Activated T-helper 17 cell treated with anti-CD3 and anti-CD28 coated beads, Interleukin-2, amount 50 U/mL, for 72 hours (primary cell): Measurements from ENCODE around the gene EGFL7. TPM values are rescaled to one million over a fixed set of nuclear protein-coding genes. Genes with fewer than 3 reads are reported as not detected.
"Not testable (repeated sequence)": the region's sequence is repeated elsewhere in the genome, so short reads cannot be mapped to it uniquely, and the experiment has no call there.

ENCODE experiments used
- ATAC-seq: fragments of 150-1000 bp; cut with Tn5 transposase; replicated peaks from 2 replicates; pipeline ENCODE4 v1.10.0; 2021; ENCODE audit warnings: mild to moderate bottlenecking, moderate library complexity
- H3K27ac Mint-ChIP-seq: one replicate; pipeline ENCODE4 v1.8.0; 2022; ENCODE audit warnings: mixed read lengths
- H3K27me3 Mint-ChIP-seq: one replicate; pipeline ENCODE4 v1.8.0; 2022; ENCODE audit warnings: mixed read lengths
- H3K36me3 Mint-ChIP-seq: one replicate; pipeline ENCODE4 v1.8.0; 2022; ENCODE audit warnings: low read depth, mild to moderate bottlenecking, mixed read lengths
- H3K4me1 Mint-ChIP-seq: one replicate; pipeline ENCODE4 v1.8.0; 2022; ENCODE audit warnings: mixed read lengths
- H3K4me3 Mint-ChIP-seq: one replicate; pipeline ENCODE4 v1.8.0; 2022; ENCODE audit warnings: mild to moderate bottlenecking, mixed read lengths
- H3K9me3 Mint-ChIP-seq: one replicate; pipeline ENCODE4 v1.8.0; 2022; ENCODE audit warnings: mixed read lengths
- total RNA-seq, 2 donors: library from RNA; stranded (reverse); gene quantifications; one replicate each; pipeline ENCODE4 v1.2.3, GENCODE V29; 2022

The EGFL7 gene
- total RNA-seq, 2 donors from 2014 or later: 0.78 to 1.0 TPM

- Mint-ChIP-seq H3K27ac (no peak overlapping the region), H3K36me3 (no peaks in the 10 kb centered on the region), H3K4me3 (no peak overlapping the region), H3K27me3 (peaks cover 3% of the 10 kb centered on the region), H3K9me3 (no peaks in the 10 kb centered on the region), H3K4me1 (no peaks in the 10 kb centered on the region)
- peak; percentile 55 for ATAC-seq
These were observed 32.6 kb upstream of the EGFL7 start for GRCh38 chr9:136629879-136630661.

DNA sequence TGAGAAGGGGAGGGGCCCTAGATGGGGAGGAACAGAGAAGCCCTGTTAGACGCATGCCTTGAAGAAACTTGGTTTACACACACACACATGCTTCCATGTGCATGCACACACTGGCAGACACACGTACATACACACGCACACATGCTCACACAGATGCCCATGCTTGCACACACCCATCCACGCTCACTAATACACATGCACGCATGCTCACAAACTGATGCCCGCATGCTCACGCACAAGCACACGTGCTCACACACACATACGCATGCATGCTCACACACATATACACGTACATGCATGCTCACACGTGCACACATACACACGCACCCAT lies 32.1 kb upstream of the EGFL7 start:
- peaks cover 3% of the 10 kb centered on the region for H3K27me3 Mint-ChIP-seq
- H3K9me3 Mint-ChIP-seq: no peaks in the 10 kb centered on the region
- no peaks in the 10 kb centered on the region for H3K4me1 Mint-ChIP-seq
- H3K36me3 Mint-ChIP-seq: no peaks in the 10 kb centered on the region
- no peak for ATAC-seq
- no peak overlapping the region for H3K27ac Mint-ChIP-seq
- no peak overlapping the region for H3K4me3 Mint-ChIP-seq

DNA sequence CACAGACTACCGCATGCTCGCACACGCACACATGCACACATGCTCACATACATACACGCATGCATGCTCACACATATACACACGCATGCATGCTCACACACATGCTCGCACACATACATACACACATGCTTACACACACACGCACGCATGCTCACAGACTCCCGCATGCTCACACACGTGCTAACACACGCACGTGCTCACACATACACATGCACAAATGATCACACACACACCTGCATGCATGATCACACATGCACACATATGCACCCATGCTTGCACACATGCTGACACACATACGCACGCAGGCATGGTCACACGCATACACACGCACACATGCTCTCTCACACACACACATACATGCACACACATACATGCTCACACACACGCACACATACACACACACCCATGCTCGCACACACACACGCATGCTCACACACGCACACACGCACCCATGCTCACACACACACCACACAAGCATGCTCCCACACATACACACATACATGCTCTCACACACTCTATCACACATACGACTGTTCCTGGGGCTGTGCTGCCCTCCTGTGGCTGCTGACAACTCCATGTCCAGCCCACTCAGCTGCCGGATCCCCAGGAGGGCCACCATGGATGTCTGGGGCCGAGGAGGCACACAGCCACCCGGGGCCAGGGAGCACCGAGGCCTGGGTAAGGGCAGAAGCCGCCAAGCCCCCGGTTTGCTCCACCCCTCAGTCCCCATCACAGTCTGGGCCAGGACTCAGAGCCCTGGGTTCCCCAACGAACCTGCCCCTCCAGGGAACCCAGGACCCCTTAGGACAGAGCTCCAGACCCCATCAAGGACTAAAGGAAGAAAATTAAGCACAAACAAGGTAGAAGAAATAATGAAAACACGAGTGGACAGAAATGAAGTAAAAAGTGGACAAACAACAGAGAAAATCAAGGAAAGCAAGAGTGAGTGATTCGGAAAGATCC lies 31.4 kb upstream of the EGFL7 start:
- peak; percentile 90 for ATAC-seq
- Mint-ChIP-seq H3K4me1 (no peaks in the 10 kb centered on the region), H3K9me3 (no peaks in the 10 kb centered on the region), H3K27ac (no peak overlapping the region), H3K36me3 (no peaks in the 10 kb centered on the region), H3K27me3 (peaks cover 3% of the 10 kb centered on the region), H3K4me3 (no peak overlapping the region)

DNA sequence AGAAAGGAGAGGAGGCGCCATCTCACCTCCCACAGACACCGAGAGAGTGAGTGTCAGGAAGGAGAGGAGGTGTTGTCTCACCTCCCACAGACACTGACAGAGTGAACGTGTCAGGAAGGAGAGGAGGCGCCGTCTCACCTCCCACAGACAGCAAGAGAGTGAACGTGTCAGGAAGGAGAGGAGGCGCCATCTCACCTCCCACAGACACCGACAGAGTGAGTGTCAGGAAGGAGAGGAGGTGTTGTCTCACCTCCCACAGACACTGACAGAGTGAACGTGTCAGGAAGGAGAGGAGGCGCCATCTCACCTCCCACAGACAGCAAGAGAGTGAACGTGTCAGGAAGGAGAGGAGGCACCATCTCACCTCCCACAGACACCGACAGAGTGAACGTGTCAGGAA lies 30.6 kb upstream of the EGFL7 start:
- H3K36me3 Mint-ChIP-seq, H3K9me3 Mint-ChIP-seq: not testable (repeated sequence)

GRCh38 chr9:136632491-136633106 lies 30.1 kb upstream of the EGFL7 start:
- H3K9me3 Mint-ChIP-seq, ATAC-seq, H3K4me3 Mint-ChIP-seq, H3K27me3 Mint-ChIP-seq, H3K36me3 Mint-ChIP-seq, H3K4me1 Mint-ChIP-seq, H3K27ac Mint-ChIP-seq: not testable (repeated sequence)

More for the DNA sequence above, 30.6 kb upstream of the EGFL7 start:
- ATAC-seq, H3K27me3 Mint-ChIP-seq, H3K4me1 Mint-ChIP-seq, H3K4me3 Mint-ChIP-seq, H3K27ac Mint-ChIP-seq: not testable (repeated sequence)

DNA sequence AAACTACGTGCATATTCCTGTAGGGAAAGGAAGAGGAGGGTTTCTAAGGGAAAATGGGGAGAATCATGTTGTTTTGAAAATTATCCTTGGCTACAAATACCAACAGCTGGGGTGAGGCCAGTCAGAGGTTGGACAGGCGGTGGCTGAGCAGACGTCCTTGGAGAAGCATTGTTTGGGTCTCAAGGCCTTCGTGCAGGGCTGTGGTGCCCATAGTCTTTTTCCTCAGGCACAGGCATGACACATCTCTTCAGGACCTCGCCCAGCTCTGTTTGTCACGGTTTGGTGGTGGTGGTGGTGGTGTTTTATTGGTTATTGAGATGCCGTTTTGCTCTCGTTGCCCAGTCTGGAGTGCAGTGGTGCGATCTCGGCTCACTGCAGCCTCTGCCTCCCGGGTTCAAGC lies 27.8 kb upstream of the EGFL7 start:
- no peak overlapping the region for H3K27ac Mint-ChIP-seq
- H3K4me3 Mint-ChIP-seq: no peak overlapping the region
- ATAC-seq: no peak

GRCh38 chr9:136640171-136641111 lies 22.3 kb upstream of the EGFL7 start:
- Mint-ChIP-seq H3K27me3 (peaks cover 5% of the 10 kb centered on the region), H3K4me3 (no peak overlapping the region), H3K4me1 (no peaks in the 10 kb centered on the region), H3K27ac (no peak overlapping the region), H3K36me3 (no peaks in the 10 kb centered on the region), H3K9me3 (no peaks in the 10 kb centered on the region)
- no peak for ATAC-seq

More for the DNA sequence above, 27.8 kb upstream of the EGFL7 start:
- Mint-ChIP-seq H3K4me1 (no peaks in the 10 kb centered on the region), H3K27me3 (no peaks in the 10 kb centered on the region), H3K9me3 (no peaks in the 10 kb centered on the region), H3K36me3 (no peaks in the 10 kb centered on the region)

DNA sequence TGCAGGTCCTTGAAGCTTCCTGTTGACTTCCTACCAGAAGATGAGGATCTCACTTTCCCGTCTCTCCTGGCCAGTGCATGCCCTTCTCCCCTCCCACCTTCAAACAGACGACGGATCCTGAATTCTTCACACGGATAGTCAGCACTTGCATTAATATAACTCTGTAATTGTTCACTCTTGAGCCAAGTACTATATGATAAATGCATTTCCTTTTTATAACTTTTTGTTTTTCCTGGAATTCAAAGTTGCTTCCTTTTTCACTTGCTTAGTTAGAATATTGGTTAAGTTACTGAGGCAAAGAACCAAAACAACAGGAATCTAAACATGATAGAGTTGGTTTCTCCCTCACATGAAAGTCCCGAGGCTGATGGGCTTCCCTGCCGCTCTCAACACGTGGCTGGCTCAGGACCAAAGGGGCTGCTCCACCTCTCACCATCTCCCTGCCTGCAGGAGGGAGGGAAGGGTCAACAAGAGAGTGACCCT lies 20.2 kb upstream of the EGFL7 start:
- no peak overlapping the region for H3K27ac Mint-ChIP-seq
- H3K4me3 Mint-ChIP-seq: no peak overlapping the region
- no peaks in the 10 kb centered on the region for H3K4me1 Mint-ChIP-seq
- H3K36me3 Mint-ChIP-seq: no peaks in the 10 kb centered on the region
- H3K27me3 Mint-ChIP-seq: peaks cover 9% of the 10 kb centered on the region
- no peaks in the 10 kb centered on the region for H3K9me3 Mint-ChIP-seq
- no peak for ATAC-seq

DNA sequence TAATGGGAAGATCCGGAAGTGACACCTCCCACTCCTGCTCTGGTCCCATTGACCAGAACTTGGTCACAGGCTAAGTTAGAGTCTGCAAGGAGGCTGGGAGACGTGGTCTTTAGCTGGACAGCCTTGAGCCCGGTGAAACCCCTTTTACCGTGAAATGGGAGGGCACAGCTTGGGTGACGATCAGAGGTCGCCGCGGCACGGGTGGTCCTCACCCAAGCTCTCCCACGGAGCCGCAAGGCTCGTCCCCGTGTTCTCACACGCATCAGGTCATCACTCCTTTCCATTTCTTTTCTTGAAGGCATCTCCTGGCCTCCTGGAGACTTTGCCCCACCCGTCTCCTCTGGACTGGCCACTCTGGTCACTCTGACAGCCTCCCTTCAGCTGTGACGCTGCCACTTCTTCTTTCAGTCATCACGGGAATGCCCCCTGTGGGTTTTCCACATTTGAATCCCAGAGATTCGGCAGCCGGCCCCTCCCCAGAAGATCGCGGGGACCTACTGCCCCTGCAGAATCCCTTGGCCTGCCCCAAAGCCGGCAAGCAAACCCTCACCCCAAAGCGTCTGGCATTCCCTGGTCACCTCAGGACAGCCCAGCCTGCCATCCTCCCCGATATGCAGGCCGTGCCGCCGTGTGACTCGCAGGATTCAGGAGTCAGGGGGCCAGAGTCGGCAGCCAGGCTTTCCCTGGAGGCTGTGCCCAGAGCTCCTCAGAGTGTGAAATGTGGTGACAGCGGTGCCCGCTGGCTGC lies 18.9 kb upstream of the EGFL7 start:
- no peaks in the 10 kb centered on the region for H3K4me1 Mint-ChIP-seq
- no peaks in the 10 kb centered on the region for H3K36me3 Mint-ChIP-seq
- peaks cover 12% of the 10 kb centered on the region for H3K27me3 Mint-ChIP-seq
- no peak overlapping the region for H3K27ac Mint-ChIP-seq
- no peaks in the 10 kb centered on the region for H3K9me3 Mint-ChIP-seq
- ATAC-seq: peak; percentile 3
- H3K4me3 Mint-ChIP-seq: no peak overlapping the region

- Mint-ChIP-seq H3K4me3 (no peak overlapping the region), H3K4me1 (no peaks in the 10 kb centered on the region), H3K27ac (no peak overlapping the region), H3K27me3 (peaks cover 13% of the 10 kb centered on the region), H3K9me3 (no peaks in the 10 kb centered on the region), H3K36me3 (no peaks in the 10 kb centered on the region)
- ATAC-seq: no peak
These were observed 18.4 kb upstream of the EGFL7 start for GRCh38 chr9:136644343-136644592.

DNA sequence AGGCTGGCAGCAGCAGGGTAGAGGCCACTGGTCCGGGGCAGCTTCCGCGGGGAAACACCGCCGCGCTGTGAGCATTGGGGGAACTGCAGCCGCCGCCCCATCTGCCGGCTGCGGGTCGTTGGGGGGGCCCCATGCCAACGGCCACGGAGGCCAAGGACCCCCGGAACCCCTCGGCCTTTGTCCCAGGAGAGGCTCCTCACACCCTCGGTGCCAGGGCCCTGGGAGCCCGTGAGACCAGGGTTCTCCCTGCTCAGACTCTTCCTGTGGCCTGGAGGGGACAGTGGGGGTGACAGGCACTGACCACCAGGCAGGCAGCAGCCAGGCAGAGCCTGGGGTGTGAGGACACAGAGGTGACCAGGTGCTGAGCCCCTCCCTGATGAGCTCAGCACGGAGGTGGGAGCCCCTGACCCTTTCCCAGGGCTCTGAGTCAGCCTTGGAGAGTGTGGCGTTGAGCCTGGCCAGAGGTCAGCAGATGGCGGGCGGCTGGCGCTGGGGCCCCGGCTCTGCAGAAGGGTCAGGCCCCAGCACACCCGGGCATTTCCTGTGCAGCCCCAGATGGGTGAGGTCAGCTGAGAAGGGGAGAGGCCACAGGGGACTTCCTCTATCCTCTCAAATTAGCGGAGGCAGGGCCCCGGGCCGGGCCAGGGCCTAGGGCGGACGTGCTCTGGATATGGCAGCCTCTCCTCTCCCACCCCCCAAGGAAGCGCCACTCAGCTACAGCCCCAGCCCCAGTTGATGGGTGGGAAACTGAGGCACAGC lies 17.9 kb upstream of the EGFL7 start:
- no peaks in the 10 kb centered on the region for H3K36me3 Mint-ChIP-seq
- peak; percentile 89 for ATAC-seq
- H3K4me1 Mint-ChIP-seq: no peaks in the 10 kb centered on the region
- H3K27me3 Mint-ChIP-seq: peaks cover 13% of the 10 kb centered on the region
- H3K27ac Mint-ChIP-seq: no peak overlapping the region
- H3K4me3 Mint-ChIP-seq: no peak overlapping the region
- H3K9me3 Mint-ChIP-seq: no peaks in the 10 kb centered on the region

GRCh38 chr9:136645352-136645902 lies 17.3 kb upstream of the EGFL7 start:
- Mint-ChIP-seq H3K36me3 (no peaks in the 10 kb centered on the region), H3K4me3 (no peak overlapping the region), H3K27ac (no peak overlapping the region), H3K27me3 (peaks cover 13% of the 10 kb centered on the region), H3K9me3 (no peaks in the 10 kb centered on the region), H3K4me1 (no peaks in the 10 kb centered on the region)
- ATAC-seq: no peak
